Suppressor macrophage treated with lipopolysaccharide for 4 hours (primary cell): ENCODE data around the gene FGFR4.
A peak's percentile ranks its signal among the peaks of the same experiment; 100 is the strongest.

Source experiments
- DNase-seq: peaks from one replicate; pipeline ENCODE4 v3.0.0-alpha.2; 2020

FGFR4 gene

DNA sequence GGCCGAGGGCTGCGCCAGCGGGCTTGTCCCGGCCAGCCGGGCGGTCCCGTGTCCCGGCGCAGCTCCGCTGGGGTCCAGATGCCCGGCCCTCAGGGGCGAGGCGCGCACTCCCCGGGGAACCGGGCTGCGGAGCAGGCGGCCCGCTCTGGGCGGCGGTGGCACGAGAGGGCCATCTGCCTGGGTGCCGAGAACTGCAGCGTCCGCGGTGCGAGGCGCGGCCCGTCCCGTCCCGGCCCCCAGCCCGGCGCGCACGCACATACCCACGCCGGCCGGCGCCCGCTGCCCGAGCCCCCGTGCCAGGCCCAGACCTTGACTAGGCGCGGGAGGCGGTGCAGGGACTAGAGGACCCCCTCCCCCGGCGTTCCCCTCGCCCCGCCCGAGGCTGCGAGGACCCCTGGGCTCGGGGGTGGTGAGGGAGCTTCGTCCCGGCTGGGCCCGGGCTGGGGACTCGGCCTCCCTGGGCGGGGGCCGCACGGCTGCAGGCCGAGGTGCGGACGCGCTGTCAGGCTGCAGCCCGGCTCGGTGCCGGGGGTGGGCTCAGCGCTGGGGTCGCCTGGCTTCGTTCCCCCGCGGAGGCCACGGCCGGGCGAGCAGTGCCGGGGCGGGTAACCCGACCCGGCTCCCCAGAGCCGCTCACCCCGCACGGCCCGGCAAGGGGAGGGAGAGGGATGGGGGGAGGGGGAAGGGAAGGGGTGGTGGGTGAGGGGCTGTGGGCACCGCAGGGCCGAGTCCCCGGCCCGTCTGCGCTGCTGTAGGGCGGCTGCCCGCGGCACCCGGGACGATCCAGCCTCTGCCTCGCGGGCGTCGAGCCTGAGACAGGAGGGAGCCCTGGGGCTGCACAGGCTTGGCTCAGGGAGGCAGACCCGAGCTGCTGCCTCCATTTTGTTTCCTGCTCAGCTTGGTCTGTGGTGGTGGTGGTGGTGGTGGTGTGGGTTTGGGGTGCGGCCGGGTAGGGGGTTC, 45.7 kb downstream of the FGFR4 start:
- no peak for DNase-seq

GRCh38 chr5:177133096-177133852, 46.6 kb downstream of the FGFR4 start, which contains the start of gene NSD1:
Gene NSD1 (plus strand): TSS chr5:177133773. CDS start chr5:177135104, 1,331 bp downstream.
- peak; percentile 65 for DNase-seq

GRCh38 chr5:177133853-177134696, 47.4 kb downstream of the FGFR4 start:
- DNase-seq, result peak; percentile 64

DNA sequence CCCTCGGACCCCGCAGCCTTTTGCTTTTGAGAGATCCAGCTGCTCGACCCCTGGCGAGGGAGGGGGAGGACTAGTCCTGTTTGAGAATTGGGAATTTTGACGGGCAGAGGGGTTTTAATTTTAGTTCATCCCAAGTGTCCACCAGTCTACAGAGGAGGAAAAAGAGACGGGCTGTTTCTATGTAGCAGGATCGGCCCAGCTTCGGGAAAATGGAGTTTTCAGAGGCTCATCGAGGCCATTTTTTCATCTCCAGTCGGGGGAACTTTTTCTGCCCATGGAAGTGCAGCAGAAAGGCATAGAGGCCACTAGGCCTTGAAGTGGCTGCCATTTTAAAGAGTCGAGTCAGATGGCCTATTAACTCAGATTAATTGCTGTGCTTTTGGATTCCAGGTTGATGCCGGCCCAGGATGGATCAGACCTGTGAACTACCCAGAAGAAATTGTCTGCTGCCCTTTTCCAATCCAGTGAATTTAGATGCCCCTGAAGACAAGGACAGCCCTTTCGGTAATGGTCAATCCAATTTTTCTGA, 48.0 kb downstream of the FGFR4 start:
- peak; percentile 20 for DNase-seq

GRCh38 chr5:177140312-177140711, 53.6 kb downstream of the FGFR4 start:
- DNase-seq, result no peak

- no peak for DNase-seq
Observed at GRCh38 chr5:177141496-177141895, 54.8 kb downstream of the FGFR4 start.

GRCh38 chr5:177142098-177142611, 55.4 kb downstream of the FGFR4 start:
- no peak for DNase-seq

- no peak for DNase-seq
Observed at GRCh38 chr5:177142778-177143177, 56.1 kb downstream of the FGFR4 start.

DNA sequence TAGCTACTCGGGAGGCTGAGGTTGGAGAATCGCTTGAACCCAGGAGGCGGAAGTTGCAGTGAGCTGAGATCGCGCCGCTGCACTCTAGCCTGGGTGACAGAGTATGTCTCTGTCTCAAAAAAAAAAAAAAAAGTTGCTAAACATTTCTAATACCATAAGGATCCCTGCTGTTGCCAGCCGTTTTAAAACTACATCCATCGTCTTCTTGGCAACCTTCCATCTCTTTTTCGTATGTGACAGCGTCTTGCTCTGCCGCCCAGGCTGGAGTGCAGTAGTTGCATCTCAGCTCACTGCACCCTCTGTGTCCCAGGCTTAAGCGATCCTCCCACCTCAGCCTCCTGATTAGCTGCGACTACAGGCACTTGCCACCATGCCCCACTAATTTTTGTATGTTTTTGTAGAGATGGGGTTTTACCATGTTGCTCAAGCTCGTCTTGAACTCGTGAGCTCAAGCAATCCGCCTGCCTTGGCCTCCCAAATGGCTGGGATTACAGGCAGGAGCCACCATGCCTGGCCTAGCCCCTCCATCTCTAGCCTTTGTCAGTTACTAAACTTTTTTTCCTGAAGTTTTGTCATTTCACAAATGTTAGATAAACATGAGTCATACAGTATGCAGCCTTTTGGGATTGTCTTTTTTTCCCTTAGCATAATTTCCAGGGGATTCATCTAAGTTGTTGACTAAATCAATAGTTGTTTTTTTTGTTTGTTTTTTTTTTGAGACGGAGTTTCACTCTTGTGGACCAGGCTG, 60.4 kb downstream of the FGFR4 start:
- DNase-seq, result no peak
